HepG2 (cell line): ENCODE measurements around the gene ATP7B. TPM values are rescaled to one million over a fixed set of nuclear protein-coding genes. Genes with fewer than 3 reads are reported as not detected.
A peak's percentile ranks its signal among the peaks of the same experiment; 100 is the strongest.

ENCODE experiments used
- BATF2 ChIP-seq: sonication (generic); formaldehyde crosslinking; IDR thresholded peaks from 2 replicates; pipeline ENCODE4 v1.8.0; 2022; ENCODE audit warnings: mild to moderate bottlenecking, missing genetic modification reagents, moderate library complexity
- CCDC6 ChIP-seq: sonication (generic); formaldehyde crosslinking; IDR thresholded peaks from 2 replicates; pipeline ENCODE4 v1.8.1; 2022; ENCODE audit warnings: mild to moderate bottlenecking, missing genetic modification reagents, moderate library complexity
- E2F1 ChIP-seq: sonication (generic); formaldehyde crosslinking; IDR thresholded peaks from 2 replicates; pipeline ENCODE4 v1.5.0; 2020; ENCODE audit warnings: missing genetic modification reagents
- FOXO1 ChIP-seq: sonication (generic); formaldehyde crosslinking; IDR thresholded peaks from 2 replicates; pipeline ENCODE4 v1.4.0; 2020; ENCODE audit warnings: missing genetic modification reagents
- GPBP1L1 ChIP-seq: sonication (generic); formaldehyde crosslinking; IDR thresholded peaks from 2 replicates; pipeline ENCODE4 v1.5.0; 2020; ENCODE audit warnings: mild to moderate bottlenecking, missing genetic modification reagents
- HOXD1 ChIP-seq: sonication (generic); formaldehyde crosslinking; IDR thresholded peaks from 2 replicates; pipeline ENCODE4 v1.5.0; 2020; ENCODE audit warnings: missing genetic modification reagents
- MIER3 ChIP-seq: IDR thresholded peaks from 2 replicates; pipeline ENCODE4 v1.6.1; 2016; ENCODE audit warnings: missing compliant biosample characterization, borderline replicate concordance
- NFE2L1 ChIP-seq: sonication (generic); formaldehyde crosslinking; IDR thresholded peaks from 2 replicates; pipeline ENCODE4 v1.4.0; 2020; ENCODE audit warnings: missing genetic modification reagents, mild to moderate bottlenecking, borderline replicate concordance
- PBX2 ChIP-seq: IDR thresholded peaks from 2 replicates; pipeline ENCODE4 v1.6.1; 2016; ENCODE audit warnings: control low read depth
- TRIM22 ChIP-seq: fragments of 450-650 bp; IDR thresholded peaks from 2 replicates; pipeline ENCODE4 v1.6.1; 2017
- USF2 ChIP-seq, 2 experiments: sonication (generic) in 1 of 2; formaldehyde crosslinking in 1 of 2; IDR thresholded peaks; 2 replicates each; pipeline versions ENCODE4 v1.5.1 to v1.6.1; 2011 to 2020; ENCODE audit warnings: borderline replicate concordance in 1 of 2, low read depth in 1 of 2, low read length in 1 of 2, mild to moderate bottlenecking in 1 of 2, missing genetic modification reagents in 1 of 2, moderate library complexity in 1 of 2
- ZMAT3 ChIP-seq: sonication (generic); formaldehyde crosslinking; conservative IDR thresholded peaks from 2 replicates; pipeline ENCODE4 v1.7.0; 2021; ENCODE audit warnings: missing genetic modification reagents
- ZNF256 ChIP-seq: sonication (generic); formaldehyde crosslinking; conservative IDR thresholded peaks from 2 replicates; pipeline ENCODE4 v1.4.0; 2020; ENCODE audit warnings: missing genetic modification reagents
- ZNF562 ChIP-seq: sonication (generic); formaldehyde crosslinking; IDR thresholded peaks from 2 replicates; pipeline ENCODE4 v1.8.0; 2022; ENCODE audit warnings: missing genetic modification reagents, borderline replicate concordance
- ZUFSP ChIP-seq: sonication (generic); formaldehyde crosslinking; IDR thresholded peaks from 2 replicates; pipeline ENCODE4 v1.9.0; 2021; ENCODE audit warnings: missing genetic modification reagents, mild to moderate bottlenecking, borderline replicate concordance
- polyA plus RNA-seq, 8 experiments: library from polyadenylated mRNA; depleted of rRNA in 3 of 8; stranded (reverse) in 7 of 8; unstranded in 1 of 8; fragments of >200 nt; fragmentation: Illumina TruSeq in 4 of 8; extraction: Trizol in 4 of 8; gene quantifications; 2 replicates each; pipeline versions ENCODE4 v1.2.1 to v1.2.3, GENCODE V29; 2011 to 2016; ENCODE audit warnings: low read depth in 4 of 8, missing spikeins in 1 of 8, mixed read lengths in 1 of 8; ENCODE audit not compliant: insufficient read depth in 1 of 8
- total RNA-seq, 5 experiments: library from RNA; depleted of rRNA; stranded (reverse); fragments of >200 nt; fragmentation: Illumina TruSeq; extraction: Trizol; gene quantifications; 2 replicates each; pipeline ENCODE4 v1.2.3, GENCODE V29; 2016; ENCODE audit warnings: low read depth in 1 of 5

Gene ATP7B
- total and polyA plus RNA-seq, 2 of the 13 experiments (the other 11 are each of a cell fraction or from before 2014, with no cell fraction given), result 31.8 to 57.4 TPM

- no peak for TF ChIP-seq ZUFSP (CRISPR knock-in tag)
- peak; percentile 82; the same call in 1 of the 2 replicates for TF ChIP-seq E2F1 (CRISPR knock-in tag)
- TF ChIP-seq ZMAT3 (CRISPR knock-in tag), result peak; percentile 92; the same call in 1 of the 2 replicates
- TF ChIP-seq GPBP1L1 (CRISPR knock-in tag), result no peak
- peak; percentile 69 for TF ChIP-seq FOXO1 (CRISPR knock-in tag)
- peak; percentile 36; the same call in 1 of the 2 replicates for TF ChIP-seq NFE2L1 (CRISPR knock-in tag)
- no peak for TF ChIP-seq TRIM22
- peak; percentile 81; the same call in 1 of the 2 replicates for TF ChIP-seq CCDC6
- no peak for TF ChIP-seq ZNF256 (CRISPR knock-in tag)
- TF ChIP-seq BATF2 (CRISPR knock-in tag), result no peak
- TF ChIP-seq ZNF562 (CRISPR knock-in tag), result no peak
- TF ChIP-seq HOXD1 (CRISPR knock-in tag), result peak; percentile 71
- no peak; the same call in 1 of the 2 replicates for TF ChIP-seq USF2 (IDR thresholded peaks at IDR 0.05; ENCODE audit: low read depth, low read length)
- TF ChIP-seq USF2 (CRISPR knock-in tag; IDR thresholded peaks at IDR 0.05; ENCODE audit: borderline replicate concordance), result peak; percentile 56; the same call in 1 of the 2 replicates
- TF ChIP-seq PBX2 (CRISPR knock-in tag), result peak; percentile 94
- TF ChIP-seq MIER3, result peak; percentile 72; the same call in 1 of the 2 replicates
Observed at GRCh38 chr13:52011632-52012511, 622 bp upstream of the ATP7B start, which contains the start of gene ALG11 (continued).
